GM18508 (cell line): ENCODE measurements around the gene AHI1.
"Not testable (repeated sequence)": the region's sequence is repeated elsewhere in the genome, so short reads cannot be mapped to it uniquely, and the experiment has no call there.

ENCODE experiments used
- ATAC-seq: cut with Tn5 transposase; IDR thresholded peaks from one replicate; pipeline ENCODE4 v1.9.1; 2021; ENCODE audit warnings: moderate number of reproducible peaks; ENCODE audit not compliant: insufficient read depth, unreplicated experiment

The AHI1 gene

GRCh38 chr6:135403584-135403983 lies 94.0 kb downstream of the AHI1 start:
- no peak for ATAC-seq

DNA sequence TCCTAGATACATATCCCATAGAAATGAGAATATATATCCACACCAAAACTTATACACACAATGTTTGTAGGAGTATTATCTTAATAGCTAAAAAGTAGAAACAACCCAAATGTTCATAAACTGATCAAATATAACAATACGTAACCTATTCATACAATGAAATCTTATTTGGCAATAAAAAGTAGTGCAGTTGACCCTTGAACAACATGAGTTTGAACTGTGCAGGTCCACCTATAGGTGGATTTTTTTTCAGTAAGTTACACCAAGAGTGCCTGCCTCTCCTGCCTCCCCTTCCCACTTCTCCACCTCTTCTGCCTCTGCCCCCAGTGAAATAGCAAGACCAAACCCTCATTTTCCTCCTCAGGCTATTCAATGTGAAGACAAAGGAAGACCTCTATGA lies 95.2 kb downstream of the AHI1 start:
- no peak for ATAC-seq

DNA sequence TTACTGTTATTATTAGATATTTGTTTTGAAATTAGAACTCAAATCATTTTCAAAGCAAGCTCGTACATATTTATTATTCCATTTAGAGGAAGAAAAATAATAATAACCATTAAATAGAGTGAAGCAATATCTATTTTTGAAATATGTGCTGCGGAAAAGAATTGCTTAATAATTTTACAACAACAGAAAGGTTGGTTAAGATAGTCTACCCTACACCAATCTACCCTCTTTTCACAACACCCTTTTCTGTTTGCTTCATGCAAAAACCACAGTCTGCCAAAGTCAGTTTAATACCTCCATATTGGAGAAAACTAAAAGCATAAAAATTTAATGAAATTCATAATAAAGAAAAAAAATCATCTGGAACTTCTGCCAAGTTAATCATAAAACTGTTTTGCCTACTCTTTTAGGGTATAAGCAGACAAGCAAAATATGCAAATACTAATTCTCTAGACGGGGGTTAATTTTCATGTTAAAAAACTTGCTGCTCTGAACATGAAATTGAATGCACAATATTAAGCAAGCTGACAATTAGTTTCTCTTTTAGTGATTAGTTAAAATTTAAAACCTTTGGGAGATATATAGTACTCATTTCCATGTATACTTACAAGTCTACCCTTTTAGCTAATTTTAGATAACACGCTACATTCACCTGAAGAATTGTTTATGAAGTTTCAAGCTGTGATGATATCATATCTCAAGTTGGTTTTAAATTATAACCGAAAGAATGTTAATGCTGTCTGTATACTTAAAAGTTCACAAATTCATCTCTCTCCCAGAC lies 100.2 kb downstream of the AHI1 start:
- ATAC-seq: no peak

DNA sequence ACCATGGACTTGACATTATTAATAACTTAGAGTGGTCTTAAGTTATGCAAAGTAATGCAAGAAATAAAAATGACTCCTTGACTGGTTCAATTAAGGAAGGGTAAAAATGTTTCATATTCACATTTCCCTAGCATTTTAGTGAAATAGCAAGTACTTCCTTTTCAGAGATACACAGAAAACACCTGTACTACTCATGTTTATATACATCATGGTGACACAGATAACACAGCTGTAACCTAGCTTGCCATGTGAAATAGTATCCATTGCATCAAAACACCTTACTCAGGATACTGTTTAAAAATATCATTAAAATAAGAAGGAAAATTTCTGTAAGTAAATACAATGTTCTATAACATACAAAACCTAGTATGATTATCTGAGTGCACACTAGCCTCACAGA lies 102.4 kb downstream of the AHI1 start:
- ATAC-seq: no peak

GRCh38 chr6:135393289-135393688 lies 104.3 kb downstream of the AHI1 start:
- no peak for ATAC-seq

DNA sequence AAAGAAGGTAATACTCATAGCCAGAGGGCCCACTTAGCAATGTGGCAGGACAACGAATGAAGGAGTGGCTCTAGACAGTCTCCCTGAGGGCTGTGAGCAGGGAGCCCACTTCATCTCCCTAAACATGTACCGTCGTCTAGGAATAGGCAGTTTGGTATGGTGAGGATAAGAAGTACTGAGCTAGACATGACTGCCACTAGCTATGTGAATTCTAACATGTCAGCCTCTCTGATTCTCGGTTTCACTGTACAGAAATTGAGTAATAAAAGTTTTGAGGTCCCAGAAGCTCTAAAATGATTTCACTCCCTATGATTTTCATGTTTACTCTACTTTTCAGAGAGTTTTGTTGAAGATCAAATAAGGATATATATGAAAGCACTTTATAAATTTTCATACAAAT lies 107.1 kb downstream of the AHI1 start:
- no peak for ATAC-seq

- ATAC-seq: no peak
These were observed 112.2 kb downstream of the AHI1 start for GRCh38 chr6:135385299-135385698.

DNA sequence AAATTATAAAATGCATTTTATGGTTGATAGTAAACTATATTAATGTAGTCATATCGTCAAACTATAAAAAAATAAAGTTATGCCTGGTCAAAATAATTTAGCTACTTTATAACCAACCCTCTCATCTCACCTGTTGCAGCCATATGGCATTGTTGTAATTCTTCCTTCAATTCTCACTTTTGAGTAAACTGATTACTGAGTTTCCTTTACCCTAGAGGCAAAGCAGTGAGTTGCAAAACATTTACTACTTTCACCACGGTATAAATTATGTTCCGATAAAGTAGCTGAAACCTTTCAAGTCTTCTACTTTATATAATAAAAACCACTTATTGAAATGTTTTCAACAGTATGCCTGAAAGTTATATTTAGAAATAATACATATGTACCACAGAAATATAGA lies 113.8 kb downstream of the AHI1 start:
- no peak for ATAC-seq

DNA sequence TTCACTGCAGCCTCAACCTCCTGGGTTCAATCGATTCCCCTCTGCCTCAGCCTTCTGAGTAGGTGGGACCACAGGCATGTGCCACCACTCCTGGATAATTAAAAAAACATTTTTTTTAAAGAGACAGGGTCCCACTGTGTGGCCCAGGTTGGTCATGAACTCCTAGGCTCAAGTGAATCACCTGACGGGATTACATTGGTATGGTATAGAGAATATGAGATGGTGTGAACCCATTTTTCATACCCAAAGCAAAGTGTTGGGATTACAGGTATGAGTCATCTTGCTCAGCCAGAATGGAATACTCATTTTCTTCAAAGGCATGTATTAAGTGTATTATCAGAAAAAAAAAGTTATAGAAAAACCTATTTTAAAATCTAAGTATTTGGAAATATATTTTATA lies 114.2 kb downstream of the AHI1 start:
- no peak for ATAC-seq

GRCh38 chr6:135382182-135382628 lies 115.3 kb downstream of the AHI1 start:
- ATAC-seq: peak; percentile 69

- ATAC-seq: no peak
These were observed 116.7 kb downstream of the AHI1 start for GRCh38 chr6:135380793-135381192.

DNA sequence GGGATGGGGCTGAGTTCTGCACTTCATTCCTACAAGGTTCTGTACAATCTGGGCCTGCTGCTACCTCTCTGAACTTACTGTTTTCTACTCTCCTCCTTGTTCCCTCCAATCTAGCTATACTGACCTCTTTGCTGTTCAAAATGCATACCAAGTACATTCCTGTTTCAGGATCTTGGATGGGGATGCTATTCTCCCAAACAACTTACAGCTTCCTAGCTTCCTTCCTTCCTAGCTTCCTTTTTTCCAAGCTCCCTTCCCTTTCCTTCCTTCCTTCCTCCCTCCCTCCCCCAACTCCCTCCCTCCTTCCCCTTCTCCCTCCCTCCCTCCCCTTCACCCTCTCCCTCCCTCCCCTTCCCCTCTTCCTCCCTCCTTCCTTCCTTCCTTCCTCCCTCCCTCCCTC lies 117.9 kb downstream of the AHI1 start:
- no peak for ATAC-seq

DNA sequence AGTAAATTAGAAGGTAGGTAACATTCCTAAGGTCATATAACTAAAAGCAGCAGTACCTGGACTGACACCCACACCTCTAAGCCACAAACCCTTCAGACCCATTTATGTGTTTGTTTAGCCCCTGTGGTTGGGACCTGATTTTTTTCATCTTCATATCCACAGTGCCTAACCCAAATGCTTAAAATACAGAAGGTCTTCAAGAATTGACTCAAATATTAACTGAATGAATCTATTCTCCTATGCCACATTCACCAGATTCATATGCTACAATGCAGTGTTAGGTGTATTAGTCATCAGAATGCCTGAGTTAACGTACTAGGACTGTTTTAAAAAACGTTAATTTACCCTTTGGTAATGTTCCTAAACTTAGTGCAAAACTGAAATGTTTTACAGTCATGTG lies 124.8 kb downstream of the AHI1 start:
- ATAC-seq: no peak

DNA sequence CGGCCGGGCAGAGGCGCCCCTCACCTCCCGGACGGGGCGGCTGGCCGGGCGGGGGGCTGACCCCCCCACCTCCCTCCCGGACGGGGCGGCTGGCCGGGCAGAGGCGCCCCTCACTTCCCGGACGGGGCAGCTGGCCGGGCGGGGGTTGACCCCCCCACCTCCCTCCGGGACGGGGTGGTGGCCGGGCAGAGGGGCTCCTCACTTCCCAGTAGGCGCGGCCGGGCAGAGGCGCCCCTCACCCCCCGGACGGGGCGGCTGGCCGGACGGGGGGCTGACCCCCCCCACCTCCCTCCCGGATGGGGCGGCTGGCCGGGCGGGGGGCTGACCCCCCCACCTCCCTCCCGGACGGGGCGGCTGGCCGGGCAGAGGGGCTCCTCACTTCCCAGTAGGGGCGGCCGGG lies 133.9 kb downstream of the AHI1 start:
- ATAC-seq: not testable (repeated sequence)

- ATAC-seq: no peak
These were observed 135.4 kb downstream of the AHI1 start for GRCh38 chr6:135362124-135362523.

- ATAC-seq: no peak
These were observed 137.3 kb downstream of the AHI1 start for GRCh38 chr6:135360222-135360621.

GRCh38 chr6:135358985-135359384 lies 138.6 kb downstream of the AHI1 start:
- ATAC-seq: no peak

DNA sequence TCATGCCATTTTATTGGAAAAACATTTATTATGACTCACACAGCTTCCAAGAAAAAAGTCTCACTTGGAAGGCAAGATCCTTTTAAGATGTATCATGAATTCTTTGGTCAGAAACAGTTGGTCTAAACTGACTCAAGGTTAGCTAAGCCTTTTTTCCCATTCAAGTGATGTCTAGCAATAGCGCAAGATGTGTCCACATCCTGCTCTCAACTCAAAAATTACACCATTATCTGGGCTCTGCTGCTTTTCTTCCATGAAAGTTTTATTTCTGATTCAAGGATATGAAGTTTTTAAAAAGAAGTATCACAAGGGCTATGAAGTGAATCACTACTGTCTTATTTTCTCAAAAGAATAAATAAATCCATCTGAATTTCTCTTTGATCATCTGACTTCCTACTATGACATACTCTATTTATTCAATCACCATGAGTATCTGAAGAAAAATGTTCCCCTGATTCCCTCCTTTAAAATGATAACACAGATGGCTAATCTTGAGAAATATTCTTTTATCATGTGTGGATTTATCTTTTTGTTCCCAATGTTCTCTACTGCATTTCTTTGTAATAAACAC lies 139.2 kb downstream of the AHI1 start:
- ATAC-seq: no peak

GRCh38 chr6:135354407-135354806 lies 143.1 kb downstream of the AHI1 start:
- no peak for ATAC-seq

DNA sequence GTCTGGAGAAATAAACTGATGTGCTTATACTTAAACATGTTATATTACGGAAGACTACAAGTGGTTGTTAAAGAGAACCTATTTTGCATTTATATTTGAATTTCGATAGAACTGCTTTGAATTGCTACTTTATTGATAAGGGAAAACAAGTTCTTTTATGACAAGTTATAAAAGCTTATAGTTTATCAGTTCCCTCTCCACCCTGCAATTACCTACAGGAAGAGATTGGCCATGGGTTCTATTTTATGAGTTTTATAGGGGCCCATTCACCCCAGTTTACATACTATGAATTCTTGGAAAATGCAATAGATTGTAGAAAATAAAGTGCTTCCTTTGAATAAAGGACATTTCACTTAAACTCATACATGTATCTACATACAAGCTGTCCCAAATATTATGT lies 144.4 kb downstream of the AHI1 start:
- ATAC-seq: no peak

GRCh38 chr6:135351635-135352034 lies 145.9 kb downstream of the AHI1 start:
- no peak for ATAC-seq

DNA sequence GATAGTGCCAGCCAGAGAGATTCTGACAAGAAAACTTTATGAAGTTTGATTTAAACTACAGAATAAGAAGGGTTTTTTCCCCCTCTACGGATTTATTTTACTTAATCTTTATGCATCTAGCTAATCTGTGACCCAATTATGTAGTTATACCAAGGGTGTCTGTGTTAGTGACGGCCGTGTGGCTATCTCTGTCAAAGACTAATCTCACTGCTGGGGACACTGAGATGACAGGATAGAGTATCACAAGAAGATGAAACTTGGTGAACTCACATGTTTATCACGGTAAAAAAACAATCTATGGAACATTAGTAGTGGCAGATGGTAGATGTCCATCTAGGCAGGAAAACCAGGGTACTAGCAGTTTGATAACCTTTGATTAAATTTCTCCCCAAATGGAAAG lies 149.7 kb downstream of the AHI1 start:
- ATAC-seq: no peak
